ENCODE measurements around the gene ERGIC1. TPM values are rescaled to one million over a fixed set of nuclear protein-coding genes. Genes with fewer than 3 reads are reported as not detected.

The ERGIC1 gene
- total RNA-seq, 1 donor from 2014 or later = 177 TPM

DNA sequence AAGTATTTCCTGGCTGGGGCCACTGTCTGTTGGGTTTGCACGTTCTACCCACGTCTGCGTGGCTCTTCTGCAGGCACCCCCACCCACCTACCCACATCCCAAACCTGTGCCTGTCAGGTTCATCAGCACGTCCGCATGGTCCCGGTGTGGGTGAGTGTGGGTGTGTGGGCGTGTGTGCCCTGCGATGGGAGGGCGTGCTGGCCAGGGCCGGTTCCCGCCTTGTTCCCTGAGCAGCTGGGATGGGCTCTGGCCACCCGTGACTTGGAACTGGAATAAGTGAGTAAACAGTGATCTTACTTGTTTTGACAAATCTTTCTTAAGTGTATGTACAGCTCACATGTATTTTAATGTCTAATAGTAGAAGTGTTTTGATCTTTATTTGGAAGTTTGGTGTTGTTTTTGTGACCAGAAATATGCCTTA is 20.4 kb downstream of the ERGIC1 start:
- peak; percentile 67 to 71 for ATAC-seq
- H3K4me1 ChIP-seq = peaks cover 85% of the 10 kb centered on the region
- no peaks in the 10 kb centered on the region for H3K9me3 ChIP-seq
- TF ChIP-seq, protein P1, sequence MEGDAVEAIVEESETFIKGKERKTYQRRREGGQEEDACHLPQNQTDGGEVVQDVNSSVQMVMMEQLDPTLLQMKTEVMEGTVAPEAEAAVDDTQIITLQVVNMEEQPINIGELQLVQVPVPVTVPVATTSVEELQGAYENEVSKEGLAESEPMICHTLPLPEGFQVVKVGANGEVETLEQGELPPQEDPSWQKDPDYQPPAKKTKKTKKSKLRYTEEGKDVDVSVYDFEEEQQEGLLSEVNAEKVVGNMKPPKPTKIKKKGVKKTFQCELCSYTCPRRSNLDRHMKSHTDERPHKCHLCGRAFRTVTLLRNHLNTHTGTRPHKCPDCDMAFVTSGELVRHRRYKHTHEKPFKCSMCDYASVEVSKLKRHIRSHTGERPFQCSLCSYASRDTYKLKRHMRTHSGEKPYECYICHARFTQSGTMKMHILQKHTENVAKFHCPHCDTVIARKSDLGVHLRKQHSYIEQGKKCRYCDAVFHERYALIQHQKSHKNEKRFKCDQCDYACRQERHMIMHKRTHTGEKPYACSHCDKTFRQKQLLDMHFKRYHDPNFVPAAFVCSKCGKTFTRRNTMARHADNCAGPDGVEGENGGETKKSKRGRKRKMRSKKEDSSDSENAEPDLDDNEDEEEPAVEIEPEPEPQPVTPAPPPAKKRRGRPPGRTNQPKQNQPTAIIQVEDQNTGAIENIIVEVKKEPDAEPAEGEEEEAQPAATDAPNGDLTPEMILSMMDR (IDR thresholded peaks at IDR 0.05) = no peak
- no peaks in the 10 kb centered on the region for H3K36me3 ChIP-seq
- intact Hi-C loops (cut with DNase I) = no loop called here
- H3K4me3 ChIP-seq = no peak overlapping the region
- H3K27me3 ChIP-seq (ENCODE audit: low read depth) = no peaks in the 10 kb centered on the region
- DNase-seq = peak; percentile 73
- H3K27ac ChIP-seq = peak overlapping the region; percentile 78

DNA sequence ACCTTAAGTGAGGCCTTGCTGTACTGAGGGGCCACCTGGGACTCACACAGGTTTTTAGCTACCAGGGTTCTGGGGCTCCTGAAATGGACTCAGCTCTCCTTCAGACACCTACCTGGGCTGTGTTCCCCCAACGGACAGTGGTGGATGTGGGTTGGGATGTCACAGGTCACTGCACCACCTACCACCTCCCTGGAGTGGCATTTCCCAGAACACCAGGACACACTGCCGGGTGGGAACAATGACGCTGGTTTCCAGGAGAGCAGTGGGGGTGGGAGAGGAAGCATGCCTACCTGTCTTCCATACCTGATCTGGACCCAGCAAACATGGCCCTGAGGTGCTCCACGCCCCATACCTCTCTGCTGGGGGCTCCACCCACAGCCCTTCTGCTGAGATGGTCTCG is 20.9 kb downstream of the ERGIC1 start:
- H3K27me3 ChIP-seq (ENCODE audit: low read depth) = no peaks in the 10 kb centered on the region
- ATAC-seq (no peak), DNase-seq (no peak)
- no peak overlapping the region for H3K4me3 ChIP-seq
- H3K27ac ChIP-seq = peak overlapping the region; percentile 78
- H3K36me3 ChIP-seq = no peaks in the 10 kb centered on the region
- H3K4me1 ChIP-seq = peaks cover 85% of the 10 kb centered on the region
- no peaks in the 10 kb centered on the region for H3K9me3 ChIP-seq
- intact Hi-C loops (cut with DNase I) = no loop called here
- TF ChIP-seq, protein P1 (IDR thresholded peaks at IDR 0.05) = no peak

DNA sequence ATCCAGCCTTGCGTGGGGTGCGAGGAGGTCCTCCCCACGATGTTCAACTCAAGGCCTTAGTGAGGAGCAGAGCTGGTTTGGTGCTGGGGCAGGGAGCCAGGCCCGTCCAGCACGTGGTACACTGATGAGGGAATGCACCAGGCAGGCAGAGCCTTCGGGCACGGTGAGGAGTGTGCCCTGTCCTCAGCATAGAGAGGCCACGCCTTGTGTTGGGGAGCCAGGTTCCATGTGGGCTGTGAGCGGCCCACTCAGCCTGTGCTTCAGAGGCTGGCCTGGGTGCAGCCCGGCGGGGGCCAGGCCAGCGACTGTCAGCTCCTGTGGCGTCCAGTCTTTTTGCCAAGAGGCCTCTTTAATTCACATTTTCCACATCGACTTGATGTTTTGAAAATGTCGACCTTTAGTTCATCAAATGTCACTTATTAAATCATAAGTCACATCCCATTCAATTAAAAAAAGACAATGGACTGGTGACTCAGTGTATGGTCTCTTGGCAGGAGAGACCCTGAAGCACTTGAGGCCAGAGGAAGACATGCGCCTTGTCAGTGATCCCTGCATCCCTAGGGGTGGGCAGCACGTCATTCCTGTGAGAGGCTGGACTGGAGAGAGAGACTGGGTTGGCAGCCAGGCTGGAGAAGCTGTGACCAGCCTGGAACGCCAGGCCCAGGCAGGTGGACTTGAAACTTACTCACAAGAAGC is 21.7 kb downstream of the ERGIC1 start:
- no peaks in the 10 kb centered on the region for H3K9me3 ChIP-seq
- peaks cover 85% of the 10 kb centered on the region for H3K4me1 ChIP-seq
- H3K36me3 ChIP-seq = no peaks in the 10 kb centered on the region
- ATAC-seq = peak; percentile 72 to 78
- DNase-seq = peak; percentile 72
- intact Hi-C loops (cut with DNase I) = no loop called here
- no peak overlapping the region for H3K4me3 ChIP-seq
- TF ChIP-seq, protein P1 (IDR thresholded peaks at IDR 0.05) = no peak
- H3K27ac ChIP-seq = peak overlapping the region; percentile 78
- H3K27me3 ChIP-seq (ENCODE audit: low read depth) = no peaks in the 10 kb centered on the region

DNA sequence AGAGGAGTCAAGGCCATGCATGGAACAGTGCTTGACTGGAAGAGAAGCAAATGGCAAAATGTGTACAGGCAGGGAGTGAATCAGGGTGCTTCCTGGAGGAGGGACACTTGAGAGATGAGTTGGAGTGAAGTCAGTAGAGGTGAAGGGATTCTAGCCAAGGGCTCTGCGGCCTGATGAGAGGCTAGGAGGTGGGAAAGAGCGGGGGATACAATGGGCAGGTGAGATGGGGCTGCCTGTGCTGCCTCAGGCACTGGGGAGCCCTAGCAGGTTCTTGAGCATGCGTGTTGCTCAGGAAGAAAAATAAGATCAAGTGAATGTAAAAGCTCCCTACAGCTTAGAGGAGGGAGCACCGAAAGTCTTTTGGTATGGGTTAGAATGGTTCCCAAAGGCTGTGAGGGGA is 22.3 kb downstream of the ERGIC1 start:
- Histone ChIP-seq H3K27me3 (ENCODE audit: low read depth) (no peaks in the 10 kb centered on the region), H3K4me3 (no peak overlapping the region), H3K9me3 (no peaks in the 10 kb centered on the region), H3K36me3 (no peaks in the 10 kb centered on the region), H3K4me1 (peaks cover 88% of the 10 kb centered on the region), H3K27ac (peak overlapping the region; percentile 78)
- DNase-seq = no peak
- TF ChIP-seq, protein P1 (IDR thresholded peaks at IDR 0.05) = no peak
- no peak for ATAC-seq
- intact Hi-C loops (cut with DNase I) = no loop called here

DNA sequence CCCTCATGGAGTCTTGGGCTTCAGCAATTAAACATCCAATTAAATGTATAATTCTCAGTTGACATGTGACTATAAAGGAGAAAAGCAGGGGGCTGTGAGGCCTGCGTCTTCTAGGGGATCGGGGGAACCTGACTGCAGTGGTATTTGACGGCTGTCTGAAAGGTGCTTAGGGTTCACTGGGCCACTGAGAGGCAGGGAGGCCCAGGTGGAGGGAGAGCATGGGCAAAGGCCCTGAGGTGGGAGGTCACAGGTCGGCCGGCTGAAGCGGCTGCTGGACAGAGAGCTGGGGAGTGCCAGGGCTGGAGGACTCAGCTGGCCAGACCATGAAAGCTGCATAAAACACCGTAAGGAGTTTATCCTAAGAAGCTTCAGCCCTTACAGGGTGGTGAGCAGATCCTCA is 23.9 kb downstream of the ERGIC1 start:
- DNase-seq = no peak
- H3K9me3 ChIP-seq = no peaks in the 10 kb centered on the region
- H3K36me3 ChIP-seq = no peaks in the 10 kb centered on the region
- TF ChIP-seq, protein P1 (IDR thresholded peaks at IDR 0.05) = no peak
- H3K4me3 ChIP-seq = no peak overlapping the region
- peak overlapping the region; percentile 78 for H3K27ac ChIP-seq
- intact Hi-C loops (cut with DNase I) = no loop called here
- no peak for ATAC-seq
- no peaks in the 10 kb centered on the region for H3K27me3 ChIP-seq (ENCODE audit: low read depth)
- H3K4me1 ChIP-seq = peaks cover 88% of the 10 kb centered on the region
